ENCODE measurements around the gene SETD2.

DNA sequence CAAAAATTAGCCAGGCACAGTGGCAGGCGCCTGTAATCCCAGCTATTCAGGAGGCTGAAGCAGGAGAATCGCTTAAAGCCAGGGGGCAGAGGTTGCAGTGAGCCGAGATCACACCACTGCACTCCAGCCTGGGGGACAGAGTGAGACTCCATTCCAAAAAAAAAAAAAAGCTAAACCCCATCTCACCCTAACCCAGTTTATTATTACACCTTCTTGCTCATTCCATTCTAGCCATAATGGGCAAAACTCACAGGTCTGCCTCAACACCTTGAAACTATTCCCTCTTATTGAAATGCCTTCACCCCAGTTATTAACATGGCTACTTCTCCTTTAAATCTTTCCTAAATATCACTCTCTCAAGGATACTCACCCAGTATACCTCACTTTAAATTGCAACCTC, 4.1 kb downstream of the SETD2 start:
- TF ChIP-seq GTF2E2 (tag; IDR thresholded peaks at IDR 0.05) (no peak), ZBTB17 (CRISPR knock-in tag; IDR thresholded peaks at IDR 0.05) (no peak), ZNF263 (CRISPR knock-in tag; IDR thresholded peaks at IDR 0.05; ENCODE audit: borderline replicate concordance) (no peak)
